Stimulated activated naive B cell treated with anti-CD40 and anti-IgM and Interleukin-4, amounts not matched to agents 10 μg/mL and 1 μg/mL and 100 μg/mL, for 72 hours (primary cell): ENCODE data around the gene PTMA.
"Not testable (repeated sequence)": the region's sequence is repeated elsewhere in the genome, so short reads cannot be mapped to it uniquely, and the experiment has no call there.

Experiments
- ATAC-seq, 2 donors: fragments of 150-1000 bp; cut with Tn5 transposase; replicated peaks; 2 replicates each; pipeline ENCODE4 v1.10.0; 2021; ENCODE audit warnings: moderate library complexity in 1 of 2
- DNase-seq: peaks from one replicate; pipeline ENCODE4 v3.0.0; 2021
- H3K27ac Mint-ChIP-seq: one replicate; pipeline ENCODE4 v1.8.0; 2022; ENCODE audit warnings: mild to moderate bottlenecking, mixed read lengths
- H3K27me3 Mint-ChIP-seq, 2 donors: one replicate each; pipeline ENCODE4 v1.8.0; 2022; ENCODE audit warnings: mixed read lengths in 2 of 2
- H3K36me3 Mint-ChIP-seq, 2 donors: one replicate each; pipeline ENCODE4 v1.8.0; 2022; ENCODE audit warnings: mixed read lengths in 2 of 2, mild to moderate bottlenecking in 1 of 2
- H3K4me1 Mint-ChIP-seq, 2 donors: one replicate each; pipeline ENCODE4 v1.8.0; 2022; ENCODE audit warnings: mixed read lengths in 2 of 2, mild to moderate bottlenecking in 1 of 2
- H3K4me3 Mint-ChIP-seq, 2 donors: one replicate each; pipeline ENCODE4 v1.8.0; 2022; ENCODE audit warnings: mild to moderate bottlenecking in 2 of 2, mixed read lengths in 2 of 2, moderate library complexity in 1 of 2
- H3K9me3 Mint-ChIP-seq, 2 donors: one replicate each; pipeline ENCODE4 v1.8.0; 2022; ENCODE audit warnings: mixed read lengths in 2 of 2, mild to moderate bottlenecking in 1 of 2

The PTMA gene

GRCh38 chr2:231707927-231708772 is at the start of gene PTMA:
Gene PTMA (plus strand): TSS chr2:231708525. CDS start chr2:231708707, 182 bp downstream.
- peak; percentile 100 for DNase-seq
- peaks cover 40 to 42% of the 10 kb centered on the region in 2 donors for H3K36me3 Mint-ChIP-seq

GRCh38 chr2:231660073-231660472 is 48.3 kb upstream of the PTMA start:
- not testable (repeated sequence) for ATAC-seq, H3K36me3 Mint-ChIP-seq, H3K27me3 Mint-ChIP-seq, H3K9me3 Mint-ChIP-seq, DNase-seq, H3K4me3 Mint-ChIP-seq
- peaks cover 8 to 36% of the 10 kb centered on the region in 2 donors for H3K4me1 Mint-ChIP-seq
- peak overlapping the region; percentile 25 for H3K27ac Mint-ChIP-seq

More at GRCh38 chr2:231707927-231708772, at the start of gene PTMA:
- H3K4me1 Mint-ChIP-seq = peaks cover 29 to 44% of the 10 kb centered on the region in 2 donors
- ATAC-seq = peak; percentile 59 to 70
- no peaks in the 10 kb centered on the region for H3K27me3 Mint-ChIP-seq
- peak within 1 kb of the TSS; percentile 100 for H3K27ac Mint-ChIP-seq
- H3K9me3 Mint-ChIP-seq = no peaks in the 10 kb centered on the region
- H3K4me3 Mint-ChIP-seq = peak within 1 kb of the TSS; percentile 89 to 91

GRCh38 chr2:231660860-231661259 is 47.5 kb upstream of the PTMA start:
- Mint-ChIP-seq H3K4me3 (no peak overlapping the region), H3K9me3 (peaks cover 4 to 6% of the 10 kb centered on the region in 2 donors)

GRCh38 chr2:231661422-231662027 is 46.8 kb upstream of the PTMA start:
- ATAC-seq = no peak
- no peak for DNase-seq
- peaks cover 4 to 6% of the 10 kb centered on the region in 2 donors for H3K9me3 Mint-ChIP-seq
- H3K4me3 Mint-ChIP-seq = peak overlapping the region; percentile 77 to 81
- H3K4me1 Mint-ChIP-seq = peaks cover 14 to 51% of the 10 kb centered on the region in 2 donors
- H3K27me3 Mint-ChIP-seq = no peaks in the 10 kb centered on the region
- H3K27ac Mint-ChIP-seq = peak overlapping the region; percentile 95
- peaks cover 6 to 9% of the 10 kb centered on the region in 2 donors for H3K36me3 Mint-ChIP-seq

More at GRCh38 chr2:231660860-231661259, 47.5 kb upstream of the PTMA start:
- no peak for ATAC-seq
- no peak for DNase-seq
- Mint-ChIP-seq H3K27me3 (no peaks in the 10 kb centered on the region), H3K27ac (no peak overlapping the region), H3K4me1 (peaks cover 14 to 44% of the 10 kb centered on the region in 2 donors), H3K36me3 (peaks cover 6 to 9% of the 10 kb centered on the region in 2 donors)

GRCh38 chr2:231662028-231662810 is 46.1 kb upstream of the PTMA start:
- Mint-ChIP-seq H3K27ac (peak overlapping the region; percentile 95), H3K9me3 (peaks cover 4 to 6% of the 10 kb centered on the region in 2 donors)
- ATAC-seq = peak; percentile 64 to 76

GRCh38 chr2:231662811-231663457 is 45.4 kb upstream of the PTMA start:
- no peak for ATAC-seq
- peaks cover 21 to 65% of the 10 kb centered on the region in 2 donors for H3K4me1 Mint-ChIP-seq
- peak overlapping the region; percentile 95 for H3K27ac Mint-ChIP-seq

More at GRCh38 chr2:231662028-231662810, 46.1 kb upstream of the PTMA start:
- Mint-ChIP-seq H3K4me1 (peaks cover 16 to 58% of the 10 kb centered on the region in 2 donors), H3K36me3 (peaks cover 6 to 9% of the 10 kb centered on the region in 2 donors), H3K4me3 (peak overlapping the region; percentile 77 to 81), H3K27me3 (no peaks in the 10 kb centered on the region)
- DNase-seq = peak; percentile 98

GRCh38 chr2:231663458-231664212 is 44.7 kb upstream of the PTMA start:
- Mint-ChIP-seq H3K9me3 (peaks cover 4 to 6% of the 10 kb centered on the region in 2 donors), H3K27me3 (no peaks in the 10 kb centered on the region), H3K27ac (peak overlapping the region; percentile 95), H3K36me3 (peaks cover 6 to 11% of the 10 kb centered on the region in 2 donors), H3K4me3 (peak overlapping the region in 1 of 2 donors; percentile 77), H3K4me1 (peaks cover 23 to 71% of the 10 kb centered on the region in 2 donors)
- DNase-seq (no peak), ATAC-seq (no peak)

More at GRCh38 chr2:231662811-231663457, 45.4 kb upstream of the PTMA start:
- no peak for DNase-seq
- Mint-ChIP-seq H3K4me3 (peak overlapping the region; percentile 77 to 81), H3K9me3 (peaks cover 4 to 6% of the 10 kb centered on the region in 2 donors), H3K36me3 (peaks cover 6 to 9% of the 10 kb centered on the region in 2 donors), H3K27me3 (no peaks in the 10 kb centered on the region)

- Mint-ChIP-seq H3K27ac (peak overlapping the region; percentile 98), H3K4me1 (peaks cover 32 to 76% of the 10 kb centered on the region in 2 donors), H3K4me3 (no peak overlapping the region), H3K36me3 (peaks cover 6 to 18% of the 10 kb centered on the region in 2 donors), H3K27me3 (no peaks in the 10 kb centered on the region), H3K9me3 (peaks cover 4 to 6% of the 10 kb centered on the region in 2 donors)
- ATAC-seq (no peak), DNase-seq (no peak)
Observed at GRCh38 chr2:231664727-231665126, 43.6 kb upstream of the PTMA start.

GRCh38 chr2:231665245-231666170 is 42.8 kb upstream of the PTMA start:
- Mint-ChIP-seq H3K4me3 (peak overlapping the region; percentile 90 to 95), H3K27ac (peak overlapping the region; percentile 98)

GRCh38 chr2:231666171-231667095 is 41.9 kb upstream of the PTMA start:
- Mint-ChIP-seq H3K36me3 (peaks cover 6 to 18% of the 10 kb centered on the region in 2 donors), H3K27ac (peak overlapping the region; percentile 98), H3K9me3 (peaks cover 4 to 6% of the 10 kb centered on the region in 2 donors), H3K27me3 (no peaks in the 10 kb centered on the region), H3K4me3 (peak overlapping the region; percentile 90 to 95), H3K4me1 (peaks cover 43 to 87% of the 10 kb centered on the region in 2 donors)
- ATAC-seq (peak; percentile 71 to 72), DNase-seq (peak; percentile 82)

More at GRCh38 chr2:231665245-231666170, 42.8 kb upstream of the PTMA start:
- Mint-ChIP-seq H3K4me1 (peaks cover 40 to 84% of the 10 kb centered on the region in 2 donors), H3K27me3 (no peaks in the 10 kb centered on the region), H3K9me3 (peaks cover 4 to 6% of the 10 kb centered on the region in 2 donors), H3K36me3 (peaks cover 6 to 18% of the 10 kb centered on the region in 2 donors)
- ATAC-seq (peak in 1 of 2 donors; percentile 1), DNase-seq (no peak)

- Mint-ChIP-seq H3K4me3 (peak overlapping the region; percentile 90 to 95), H3K27ac (peak overlapping the region; percentile 98), H3K27me3 (no peaks in the 10 kb centered on the region), H3K4me1 (peaks cover 49 to 88% of the 10 kb centered on the region in 2 donors), H3K36me3 (peaks cover 6 to 18% of the 10 kb centered on the region in 2 donors), H3K9me3 (peaks cover 4 to 6% of the 10 kb centered on the region in 2 donors)
- DNase-seq = no peak
- ATAC-seq = no peak
Observed at GRCh38 chr2:231667096-231667427, 41.3 kb upstream of the PTMA start.
